Esophagus muscularis mucosa (tissue), 4 donors: ENCODE data around the gene STUM.

ENCODE experiments used
- EP300 ChIP-seq: sonication (generic); formaldehyde crosslinking; IDR thresholded peaks from one replicate; pipeline ENCODE4 v1.6.1; 2017; ENCODE audit warnings: antibody characterized with exemption
- POLR2A ChIP-seq: fragments of 450-650 bp; IDR thresholded peaks from one replicate; pipeline ENCODE4 v1.6.1; 2017; ENCODE audit warnings: antibody characterized with exemption, moderate library complexity, mild to moderate bottlenecking, low read depth
- POLR2AphosphoS5 ChIP-seq, 2 donors: sonication (generic); formaldehyde crosslinking; IDR thresholded peaks; one replicate each; pipeline ENCODE4 v1.6.1; 2017; ENCODE audit warnings: antibody characterized with exemption in 2 of 2
- TF ChIP-seq, protein P1 (sequence below), 3 experiments: fragments of 200-600 bp in 2 of 3; fragments of 450-650 bp in 1 of 3; sonication (generic) in 2 of 3; IDR thresholded peaks; one replicate each; pipeline ENCODE4 v1.5.1; 2017 to 2019; ENCODE audit warnings: antibody characterized with exemption in 3 of 3, mild to moderate bottlenecking in 2 of 3, moderate library complexity in 1 of 3

DNA sequence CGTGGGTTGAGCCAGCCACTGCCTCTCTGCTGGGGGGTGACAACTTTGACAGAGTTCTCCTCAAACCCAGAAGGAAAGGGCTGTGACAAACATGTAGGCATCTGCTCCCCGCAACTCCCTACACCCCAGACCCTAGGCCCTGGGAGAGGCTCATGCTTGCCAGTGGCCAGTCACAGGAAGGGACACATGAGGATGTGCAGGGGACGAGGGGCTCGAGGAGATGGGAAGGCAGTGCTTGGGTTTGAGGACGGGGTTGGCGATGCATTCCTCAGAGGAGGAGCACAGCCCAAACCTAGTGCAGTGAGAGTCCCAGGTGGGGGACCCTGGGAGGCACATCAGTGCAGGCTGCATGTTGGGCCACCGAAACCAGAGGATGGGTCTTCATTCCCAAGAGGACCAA is 62.1 kb downstream of the STUM start:
- TF ChIP-seq EP300 (no peak), POLR2A (no peak), POLR2AphosphoS5 (IDR thresholded peaks at IDR 0.05) (no peak)
- TF ChIP-seq, protein P1, sequence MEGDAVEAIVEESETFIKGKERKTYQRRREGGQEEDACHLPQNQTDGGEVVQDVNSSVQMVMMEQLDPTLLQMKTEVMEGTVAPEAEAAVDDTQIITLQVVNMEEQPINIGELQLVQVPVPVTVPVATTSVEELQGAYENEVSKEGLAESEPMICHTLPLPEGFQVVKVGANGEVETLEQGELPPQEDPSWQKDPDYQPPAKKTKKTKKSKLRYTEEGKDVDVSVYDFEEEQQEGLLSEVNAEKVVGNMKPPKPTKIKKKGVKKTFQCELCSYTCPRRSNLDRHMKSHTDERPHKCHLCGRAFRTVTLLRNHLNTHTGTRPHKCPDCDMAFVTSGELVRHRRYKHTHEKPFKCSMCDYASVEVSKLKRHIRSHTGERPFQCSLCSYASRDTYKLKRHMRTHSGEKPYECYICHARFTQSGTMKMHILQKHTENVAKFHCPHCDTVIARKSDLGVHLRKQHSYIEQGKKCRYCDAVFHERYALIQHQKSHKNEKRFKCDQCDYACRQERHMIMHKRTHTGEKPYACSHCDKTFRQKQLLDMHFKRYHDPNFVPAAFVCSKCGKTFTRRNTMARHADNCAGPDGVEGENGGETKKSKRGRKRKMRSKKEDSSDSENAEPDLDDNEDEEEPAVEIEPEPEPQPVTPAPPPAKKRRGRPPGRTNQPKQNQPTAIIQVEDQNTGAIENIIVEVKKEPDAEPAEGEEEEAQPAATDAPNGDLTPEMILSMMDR (IDR thresholded peaks at IDR 0.05) = no peak
